Pulmonary artery endothelial cell (primary cell): Measurements from ENCODE around the gene BRPF3. TPM values are rescaled to one million over a fixed set of nuclear protein-coding genes. Genes with fewer than 3 reads are reported as not detected.
"Not testable (repeated sequence)": the region's sequence is repeated elsewhere in the genome, so short reads cannot be mapped to it uniquely, and the experiment has no call there.

ENCODE experiments used
- DNase-seq: peaks from one replicate; pipeline ENCODE4 v3.0.0-alpha.2; 2011; ENCODE audit warnings: low read depth, low spot score
- total RNA-seq: library from RNA; depleted of rRNA; stranded (reverse); fragments of >200 nt; gene quantifications from 2 replicates; pipeline ENCODE4 v1.2.3, GENCODE V29; 2014

Gene BRPF3
- total RNA-seq, 1 donor from 2014 or later: 8.0 TPM

DNA sequence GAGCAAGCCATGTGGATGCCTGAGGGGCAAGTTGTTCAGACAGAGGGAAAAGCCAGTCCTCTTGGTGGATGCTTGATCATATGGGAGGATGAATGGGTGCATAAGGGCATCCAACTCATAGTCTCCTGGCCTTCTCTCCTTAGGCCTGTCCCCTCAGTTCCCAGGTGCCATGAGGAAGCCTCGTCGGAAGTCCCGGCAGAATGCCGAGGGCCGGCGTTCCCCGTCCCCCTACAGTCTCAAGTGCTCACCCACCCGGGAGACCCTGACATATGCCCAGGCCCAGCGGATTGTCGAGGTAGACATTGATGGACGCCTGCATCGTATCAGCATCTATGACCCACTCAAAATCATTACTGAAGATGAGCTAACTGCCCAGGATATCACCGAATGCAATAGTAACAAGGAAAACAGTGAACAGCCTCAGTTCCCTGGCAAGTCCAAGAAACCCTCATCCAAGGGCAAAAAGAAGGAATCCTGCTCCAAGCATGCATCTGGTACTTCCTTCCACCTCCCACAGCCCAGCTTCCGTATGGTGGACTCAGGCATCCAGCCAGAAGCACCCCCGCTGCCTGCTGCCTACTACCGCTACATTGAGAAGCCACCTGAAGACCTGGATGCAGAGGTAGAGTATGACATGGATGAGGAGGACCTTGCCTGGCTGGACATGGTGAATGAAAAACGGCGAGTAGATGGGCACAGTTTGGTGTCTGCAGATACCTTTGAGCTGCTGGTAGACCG, 3.8 kb downstream of the BRPF3 start:
- no peak for DNase-seq

DNA sequence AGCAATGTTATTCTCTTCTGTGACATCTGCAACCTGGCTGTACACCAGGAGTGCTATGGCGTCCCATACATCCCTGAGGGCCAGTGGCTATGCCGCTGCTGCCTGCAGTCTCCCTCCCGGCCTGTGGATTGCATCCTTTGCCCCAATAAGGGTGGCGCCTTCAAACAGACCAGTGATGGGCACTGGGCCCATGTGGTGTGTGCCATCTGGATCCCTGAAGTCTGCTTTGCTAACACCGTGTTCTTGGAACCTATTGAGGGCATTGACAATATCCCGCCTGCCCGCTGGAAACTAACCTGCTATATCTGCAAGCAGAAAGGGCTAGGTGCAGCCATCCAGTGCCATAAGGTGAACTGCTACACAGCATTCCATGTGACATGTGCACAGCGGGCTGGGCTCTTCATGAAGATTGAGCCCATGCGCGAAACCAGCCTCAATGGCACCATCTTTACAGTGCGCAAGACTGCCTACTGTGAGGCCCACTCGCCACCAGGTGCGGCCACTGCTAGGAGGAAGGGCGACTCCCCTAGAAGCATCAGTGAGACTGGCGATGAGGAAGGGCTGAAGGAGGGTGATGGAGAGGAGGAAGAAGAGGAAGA, 4.6 kb downstream of the BRPF3 start:
- no peak for DNase-seq

DNA sequence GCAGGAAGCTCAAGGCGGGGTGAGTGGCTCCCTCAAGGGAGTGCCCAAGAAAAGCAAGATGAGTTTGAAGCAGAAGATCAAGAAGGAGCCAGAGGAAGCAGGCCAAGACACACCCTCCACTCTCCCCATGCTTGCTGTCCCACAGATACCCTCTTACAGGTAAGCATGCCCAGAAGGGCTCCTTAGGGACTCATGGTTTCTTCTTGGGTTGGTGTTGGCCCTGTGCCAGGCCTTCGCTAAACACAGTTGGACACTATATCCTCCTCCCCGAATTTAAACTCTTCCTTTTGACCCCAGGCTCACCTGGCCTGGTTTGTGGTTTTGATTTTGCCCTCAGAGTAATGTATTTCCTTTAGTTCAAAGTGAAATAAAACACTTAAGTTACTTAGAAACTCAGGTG, 5.1 kb downstream of the BRPF3 start:
- DNase-seq: no peak

DNA sequence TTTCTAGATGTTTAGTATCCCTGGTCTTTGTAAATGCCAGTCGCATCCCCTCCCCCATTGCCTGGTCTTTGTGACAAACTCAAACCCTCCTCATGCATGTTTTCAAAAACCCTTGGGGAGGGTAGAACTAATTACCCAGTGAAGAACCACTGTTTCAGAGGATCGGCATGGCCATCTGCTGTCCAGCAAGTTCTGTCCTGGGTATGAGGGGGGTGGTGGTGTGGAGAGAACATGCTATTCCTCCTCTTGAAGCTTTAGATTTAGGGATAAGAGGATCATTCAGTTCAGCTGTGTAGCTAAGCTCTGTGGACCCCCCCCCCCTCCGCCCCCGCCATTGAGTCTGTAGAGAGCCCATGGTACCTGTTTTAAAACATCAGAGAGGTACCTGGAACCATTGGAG, 5.6 kb downstream of the BRPF3 start:
- no peak for DNase-seq

DNA sequence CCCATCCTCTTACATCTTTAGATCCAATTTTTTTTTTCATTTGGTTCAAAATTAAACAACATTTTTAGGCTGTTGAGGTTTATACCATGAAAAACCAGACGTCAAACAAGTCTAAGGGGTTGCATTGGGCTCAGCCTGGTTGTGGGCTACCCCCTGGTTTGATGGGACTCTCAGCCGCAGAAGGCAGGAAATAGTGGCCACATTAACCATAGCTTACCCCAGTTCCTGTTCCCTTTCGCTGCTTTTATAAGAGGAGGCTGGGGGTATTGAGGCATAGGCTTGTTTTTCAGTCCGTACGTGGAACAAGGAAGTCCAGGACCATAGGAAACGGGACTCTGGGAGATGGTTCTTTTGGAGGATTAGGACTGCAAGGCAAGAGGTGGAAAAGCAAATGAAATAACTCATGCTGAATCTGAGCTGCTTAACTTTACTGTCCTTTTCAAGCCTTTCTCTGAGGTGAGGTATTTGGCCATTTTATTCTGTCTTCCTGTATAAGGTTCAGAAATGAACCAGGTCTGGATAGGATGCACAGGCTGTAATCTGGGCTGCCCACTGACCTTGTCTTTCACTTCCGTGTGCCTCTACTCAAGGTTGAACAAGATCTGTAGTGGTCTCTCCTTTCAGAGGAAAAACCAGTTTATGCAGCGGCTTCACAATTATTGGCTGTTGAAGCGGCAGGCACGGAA, 7.7 kb downstream of the BRPF3 start:
- no peak for DNase-seq

DNA sequence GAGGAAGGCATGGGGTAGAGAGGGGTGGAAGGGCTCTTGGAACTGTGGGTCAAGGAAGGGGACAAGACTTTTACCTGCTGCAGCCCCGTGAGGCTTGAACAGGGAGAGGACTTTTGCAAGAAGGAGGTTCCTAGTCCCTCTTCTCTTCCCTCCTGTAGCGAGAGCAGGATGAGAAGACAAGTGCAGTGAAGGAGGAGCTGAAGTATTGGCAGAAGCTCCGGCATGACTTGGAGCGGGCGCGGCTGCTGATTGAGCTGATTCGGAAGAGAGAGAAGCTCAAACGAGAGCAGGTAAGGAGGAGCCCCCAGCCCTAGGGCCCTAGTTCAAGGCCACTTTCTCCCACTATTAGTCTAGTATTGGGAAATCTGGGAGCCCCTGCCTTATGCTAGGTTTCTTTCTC, 10.6 kb downstream of the BRPF3 start:
- DNase-seq: no peak

DNA sequence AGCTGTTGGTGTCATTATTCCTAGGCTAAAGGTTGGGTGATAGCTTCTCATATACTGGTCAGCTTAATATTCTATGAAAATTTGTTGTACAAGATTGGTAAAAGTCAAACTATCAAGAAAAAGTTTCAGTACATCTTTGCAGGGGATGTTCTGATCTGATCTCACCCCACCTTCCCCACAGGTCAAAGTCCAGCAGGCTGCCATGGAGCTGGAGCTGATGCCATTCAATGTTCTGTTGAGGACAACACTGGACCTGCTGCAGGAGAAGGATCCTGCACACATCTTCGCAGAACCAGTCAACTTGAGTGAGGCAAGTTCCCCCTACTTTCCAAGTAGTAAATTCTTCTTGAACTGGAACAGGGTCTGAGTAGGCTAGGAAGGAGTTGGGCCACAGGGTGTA, 13.1 kb downstream of the BRPF3 start:
- DNase-seq: no peak

DNA sequence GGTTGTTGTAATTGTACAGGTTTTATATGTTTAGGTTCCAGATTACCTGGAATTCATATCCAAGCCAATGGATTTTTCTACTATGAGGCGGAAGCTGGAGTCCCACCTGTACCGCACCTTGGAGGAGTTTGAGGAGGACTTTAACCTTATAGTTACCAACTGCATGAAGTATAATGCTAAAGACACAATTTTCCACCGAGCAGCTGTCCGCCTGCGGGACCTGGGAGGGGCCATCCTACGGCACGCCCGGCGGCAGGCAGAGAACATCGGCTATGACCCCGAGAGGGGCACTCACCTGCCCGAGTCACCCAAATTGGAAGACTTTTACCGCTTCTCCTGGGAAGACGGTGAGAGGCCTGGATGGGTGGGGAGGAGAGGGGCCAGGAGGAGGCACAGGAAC, 13.6 kb downstream of the BRPF3 start:
- no peak for DNase-seq

DNA sequence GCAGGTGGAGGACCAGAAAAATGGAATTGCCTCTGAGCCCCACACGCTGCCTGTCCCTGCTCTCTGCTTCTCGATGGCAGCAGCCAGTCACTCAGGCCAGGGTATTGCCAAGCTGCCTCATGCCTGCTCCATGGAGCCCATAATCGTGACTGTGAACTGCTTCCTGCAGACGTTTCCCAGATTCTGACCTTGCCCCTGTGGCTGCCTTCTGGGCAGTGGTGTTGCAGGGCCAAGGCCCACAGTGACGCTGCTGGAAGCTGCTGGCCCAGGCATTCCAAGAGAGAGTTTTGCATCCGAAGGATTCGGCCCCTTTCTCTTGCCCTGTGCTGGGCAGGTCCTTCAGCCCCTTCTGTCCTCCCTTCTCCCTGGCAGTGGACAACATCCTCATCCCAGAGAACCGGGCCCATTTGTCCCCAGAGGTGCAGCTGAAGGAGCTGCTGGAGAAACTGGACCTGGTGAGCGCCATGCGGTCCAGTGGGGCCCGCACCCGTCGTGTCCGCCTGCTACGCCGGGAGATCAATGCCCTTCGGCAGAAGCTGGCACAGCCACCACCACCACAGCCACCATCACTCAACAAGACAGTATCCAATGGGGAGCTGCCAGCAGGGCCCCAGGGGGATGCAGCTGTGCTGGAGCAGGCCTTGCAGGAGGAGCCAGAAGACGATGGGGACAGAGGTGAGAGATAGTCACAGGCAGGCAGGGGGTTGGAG, 14.5 kb downstream of the BRPF3 start:
- DNase-seq: no peak

DNA sequence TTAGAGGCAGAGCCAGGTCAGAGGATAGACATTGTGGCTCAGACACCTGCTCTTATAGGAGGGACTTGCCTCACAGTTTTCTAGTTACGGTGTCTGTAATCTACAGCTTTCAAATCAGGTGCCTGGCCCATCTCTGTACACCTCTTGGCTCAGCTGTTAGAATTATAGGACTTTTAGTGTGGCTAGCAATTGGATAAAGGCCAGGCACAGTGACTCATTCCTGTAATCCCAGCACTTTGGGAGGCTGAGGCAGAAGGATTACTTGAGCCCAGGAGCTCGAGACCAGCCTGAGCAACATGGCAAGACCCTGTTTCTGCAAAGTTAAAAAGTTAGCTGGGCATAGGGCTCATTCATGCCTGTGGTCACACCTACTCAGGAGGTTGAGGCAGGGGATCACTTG, 20.0 kb downstream of the BRPF3 start:
- DNase-seq: no peak

DNA sequence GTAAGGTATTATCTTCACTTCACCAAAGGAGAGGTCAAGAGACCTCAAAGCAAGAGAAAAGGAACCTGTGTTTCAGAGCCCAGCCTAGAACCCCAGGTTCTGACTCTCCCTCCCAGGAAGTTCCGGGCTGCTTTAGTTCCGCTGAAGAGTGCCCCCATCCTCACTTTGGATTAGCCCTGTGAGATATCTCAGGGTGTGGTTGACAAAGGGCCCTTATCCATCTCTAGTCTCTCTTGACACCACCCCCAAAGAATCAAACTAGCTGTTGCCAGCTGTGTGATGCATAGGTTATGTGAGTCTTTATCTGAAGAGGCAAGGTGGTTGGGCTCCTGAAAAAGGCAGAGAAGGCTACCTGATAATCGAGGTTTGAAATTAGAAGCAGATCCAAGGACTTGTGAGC, 20.6 kb downstream of the BRPF3 start:
- DNase-seq: no peak

DNA sequence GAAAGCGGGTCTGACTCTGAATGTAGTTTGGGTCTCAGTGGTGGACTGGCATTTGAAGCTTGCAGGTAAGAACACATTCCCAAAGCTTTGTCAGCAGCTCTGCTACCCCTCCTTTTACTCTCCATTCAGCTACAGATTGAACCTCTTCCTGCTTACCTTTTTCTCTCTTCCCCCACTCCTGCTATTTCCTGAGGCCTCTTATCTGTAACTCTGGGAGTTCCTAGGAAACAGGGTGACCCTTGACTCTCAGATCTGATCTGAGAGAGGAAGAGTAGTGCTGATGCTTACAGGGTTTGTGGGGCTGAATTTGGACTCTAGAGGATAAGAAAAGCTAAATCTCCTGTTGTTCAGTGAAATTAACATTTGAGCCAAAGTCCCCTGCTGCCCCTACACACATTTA, 21.4 kb downstream of the BRPF3 start:
- DNase-seq: no peak

DNA sequence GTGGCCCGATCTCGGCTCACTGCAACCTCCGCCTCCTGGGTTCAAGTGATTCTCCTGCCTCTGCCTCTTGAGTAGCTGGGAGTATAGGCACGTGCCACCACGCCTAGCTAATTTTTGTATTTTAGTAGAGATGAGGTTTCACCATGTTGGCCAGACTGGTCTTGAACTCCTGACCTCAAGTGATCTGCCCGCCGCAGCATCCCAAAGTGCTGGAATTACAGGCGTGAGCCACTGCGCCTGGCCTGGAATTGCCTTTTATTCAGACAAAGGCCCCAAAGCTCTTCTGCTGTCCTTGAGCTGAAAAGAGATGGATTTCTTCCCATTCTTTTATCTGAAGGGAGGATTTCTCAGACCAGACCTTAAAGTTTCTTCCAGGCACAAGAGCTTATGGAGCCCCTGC, 22.0 kb downstream of the BRPF3 start:
- not testable (repeated sequence) for DNase-seq

DNA sequence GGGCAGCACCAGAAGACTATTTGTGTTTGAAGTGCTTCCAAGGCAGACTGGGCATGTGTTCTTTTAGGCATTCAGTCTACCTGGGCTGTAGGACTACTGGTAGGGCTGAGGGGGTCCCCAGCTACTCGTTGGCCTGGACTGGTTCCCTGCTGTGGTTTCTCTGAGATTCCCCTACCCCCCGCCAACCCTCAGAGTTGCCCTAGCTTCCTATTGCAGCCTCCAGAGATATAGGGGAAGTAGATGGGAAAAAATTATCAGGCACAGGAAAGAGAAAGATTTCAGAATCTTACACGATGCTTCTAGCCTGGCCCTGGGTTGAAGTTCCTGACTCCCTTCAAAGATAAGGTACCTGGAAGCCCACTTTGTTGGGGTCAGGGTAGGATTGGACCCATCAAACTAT, 22.5 kb downstream of the BRPF3 start:
- DNase-seq: no peak

DNA sequence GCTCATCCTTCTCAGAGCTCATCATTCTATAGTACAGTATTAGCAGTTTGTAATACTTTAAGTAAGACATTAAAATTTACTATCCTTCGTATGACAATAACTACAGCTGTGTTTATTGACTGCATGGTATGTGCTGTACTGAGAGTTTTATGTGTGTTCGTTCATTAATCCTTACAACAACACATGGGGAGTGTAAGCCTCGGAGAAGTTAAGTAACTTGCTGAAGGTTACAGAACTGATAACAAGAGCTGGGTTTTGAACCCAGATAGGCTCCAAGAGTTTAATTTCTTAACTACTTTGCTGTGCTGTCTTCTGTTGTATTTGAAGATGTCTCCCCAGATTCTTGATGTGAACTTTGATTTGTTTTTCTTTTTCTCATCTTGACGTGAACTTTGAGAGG, 23.7 kb downstream of the BRPF3 start:
- no peak for DNase-seq

DNA sequence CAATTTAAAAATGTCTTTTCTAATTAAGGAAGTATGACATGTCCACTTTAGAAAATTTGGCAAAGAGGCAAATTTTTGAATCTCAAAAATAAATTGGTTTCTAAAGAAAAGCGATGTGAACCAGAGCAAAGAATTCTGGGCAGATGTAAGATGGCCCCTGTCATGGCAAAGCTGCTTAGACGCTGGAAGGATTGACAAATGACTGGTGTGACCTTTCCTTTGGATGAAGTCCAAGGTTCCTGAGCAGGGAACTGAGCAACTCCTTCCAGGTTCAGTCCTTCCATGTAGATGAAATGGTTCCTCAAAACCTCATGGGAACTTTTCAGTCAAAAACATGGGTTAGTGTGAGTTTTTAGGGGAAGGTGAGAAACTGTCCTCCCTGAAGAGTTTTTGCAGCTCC, 25.1 kb downstream of the BRPF3 start:
- no peak for DNase-seq

DNA sequence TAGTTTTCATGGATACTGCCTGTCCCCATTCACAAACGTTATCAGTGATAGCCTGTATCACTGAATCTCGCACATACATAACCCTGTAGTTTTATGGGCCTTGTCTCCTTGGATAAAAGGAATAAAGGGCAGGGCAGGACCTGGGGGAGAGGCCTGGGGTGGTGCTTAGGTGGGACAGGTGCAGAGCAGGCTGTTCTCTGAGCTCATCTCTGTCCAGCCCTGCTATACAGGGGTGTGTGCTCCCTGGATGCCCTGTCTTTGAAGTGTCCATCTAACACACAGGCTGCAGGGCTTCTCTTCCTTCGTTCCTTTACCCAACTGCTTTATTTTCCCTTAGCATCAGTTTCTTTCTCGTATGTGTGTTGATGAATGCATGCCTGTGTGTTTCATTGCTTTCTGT, 26.4 kb downstream of the BRPF3 start:
- DNase-seq: no peak

DNA sequence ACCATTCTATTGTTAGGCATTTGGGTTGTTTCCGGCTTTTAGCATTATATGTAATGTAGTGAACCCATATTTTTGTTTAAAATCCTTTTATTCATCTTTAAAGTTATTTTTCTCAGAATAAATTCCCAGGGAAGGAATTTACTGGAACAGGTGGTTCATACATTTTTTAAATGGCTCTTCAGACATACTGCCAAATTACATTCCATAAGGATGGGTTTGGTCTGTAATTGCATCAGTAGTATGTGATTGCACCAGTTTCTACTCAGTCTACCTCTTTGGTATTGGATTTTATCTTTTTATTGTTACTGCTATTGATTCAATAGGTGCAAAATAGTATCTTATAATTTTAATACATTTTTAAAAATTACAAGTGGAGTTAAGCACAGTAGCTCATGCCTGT, 27.2 kb downstream of the BRPF3 start:
- DNase-seq: no peak

DNA sequence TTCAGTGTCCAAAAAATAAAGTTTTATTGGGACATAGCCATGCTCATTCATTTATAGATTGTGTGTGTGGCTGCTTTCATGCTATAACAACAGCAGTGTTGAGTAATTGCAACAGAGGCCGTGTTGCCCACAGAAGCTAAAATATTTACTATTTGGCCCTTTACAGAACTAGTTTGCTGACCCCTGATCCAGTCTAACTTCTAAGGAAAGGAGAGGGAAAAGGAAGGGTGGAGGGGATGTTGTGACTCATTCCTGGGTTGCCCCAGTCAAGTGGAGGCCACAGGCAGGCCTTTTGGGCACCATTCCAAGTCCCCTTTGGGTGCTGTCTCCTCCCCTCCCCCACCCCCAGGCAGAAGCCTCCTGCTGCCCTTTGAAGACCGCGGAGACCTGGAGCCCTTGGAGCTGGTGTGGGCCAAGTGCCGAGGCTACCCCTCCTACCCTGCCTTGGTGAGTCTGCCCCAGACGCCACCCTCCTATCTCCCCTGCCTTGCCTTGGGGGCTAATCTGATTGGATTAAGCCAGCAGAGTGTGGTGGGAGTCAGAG, 28.4 kb downstream of the BRPF3 start:
- DNase-seq: no peak

DNA sequence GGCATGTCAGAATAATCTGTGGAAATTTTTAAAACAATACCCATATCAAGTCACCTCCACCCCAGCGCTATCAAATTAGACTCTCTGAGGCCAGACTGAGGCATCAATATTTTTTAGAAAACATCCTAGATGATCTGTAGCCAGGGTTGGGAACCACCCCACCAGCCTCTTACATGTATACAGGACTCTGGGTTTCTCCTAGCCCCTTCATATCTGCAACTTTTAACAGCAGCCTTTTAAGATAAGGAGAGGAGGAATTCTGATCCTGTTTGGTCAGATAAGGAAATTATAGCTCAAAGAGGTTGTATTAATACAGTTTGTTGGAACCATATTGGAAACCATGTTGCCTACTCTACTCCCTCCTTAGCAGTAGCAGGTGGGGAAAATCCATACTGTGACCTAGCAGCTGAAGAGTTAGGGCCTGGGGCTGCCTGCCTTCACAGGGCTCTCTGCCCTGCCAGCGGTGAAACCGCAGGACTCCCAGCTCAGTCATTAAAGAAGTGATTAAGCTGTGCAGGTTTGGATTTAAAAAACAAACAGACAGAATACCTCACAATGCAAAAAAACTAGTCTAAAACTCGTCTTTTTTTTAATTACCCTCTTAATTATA, 30.0 kb downstream of the BRPF3 start:
- no peak for DNase-seq

DNA sequence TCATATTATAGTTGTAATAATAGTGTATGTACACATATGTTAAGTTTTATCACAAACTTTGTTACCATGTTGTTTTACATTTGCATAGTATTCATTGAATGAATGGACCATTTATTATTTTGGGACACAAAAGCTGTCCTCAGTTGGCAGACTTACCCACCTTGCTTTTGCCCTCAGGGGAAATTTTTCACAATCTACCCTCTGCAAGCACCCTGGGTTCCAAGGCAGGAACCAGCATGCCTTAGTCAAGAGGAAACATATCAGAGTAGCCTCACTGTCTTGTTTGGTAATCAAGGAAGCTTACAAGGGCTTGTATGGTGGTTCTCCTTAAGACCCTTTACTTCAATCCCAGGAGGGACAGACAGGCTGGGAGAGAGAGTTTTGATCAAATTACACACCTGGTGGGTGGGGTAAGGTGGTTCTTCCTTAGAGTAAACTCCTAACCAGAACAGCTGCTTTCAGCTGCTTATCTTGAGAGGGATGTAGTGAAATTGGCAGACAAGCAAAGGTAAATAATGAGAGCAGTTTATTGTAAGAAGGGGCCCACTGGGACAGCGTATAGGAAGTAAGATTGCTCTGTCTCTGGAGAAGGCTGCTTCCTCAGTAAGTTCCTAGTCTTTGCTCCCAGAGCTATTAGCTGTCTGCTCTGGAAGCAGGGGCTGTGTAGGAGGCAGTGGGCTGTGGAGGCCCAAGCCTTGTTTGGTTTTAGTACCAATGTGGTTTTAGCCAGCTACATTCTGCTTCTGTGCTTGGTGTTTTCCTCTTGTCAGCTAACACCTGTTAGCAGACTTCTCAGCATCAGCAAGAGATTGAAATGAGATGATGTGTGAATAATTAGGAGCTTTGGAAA, 31.1 kb downstream of the BRPF3 start:
- no peak for DNase-seq
